Measurements from ENCODE around the gene USP9X.

DNA sequence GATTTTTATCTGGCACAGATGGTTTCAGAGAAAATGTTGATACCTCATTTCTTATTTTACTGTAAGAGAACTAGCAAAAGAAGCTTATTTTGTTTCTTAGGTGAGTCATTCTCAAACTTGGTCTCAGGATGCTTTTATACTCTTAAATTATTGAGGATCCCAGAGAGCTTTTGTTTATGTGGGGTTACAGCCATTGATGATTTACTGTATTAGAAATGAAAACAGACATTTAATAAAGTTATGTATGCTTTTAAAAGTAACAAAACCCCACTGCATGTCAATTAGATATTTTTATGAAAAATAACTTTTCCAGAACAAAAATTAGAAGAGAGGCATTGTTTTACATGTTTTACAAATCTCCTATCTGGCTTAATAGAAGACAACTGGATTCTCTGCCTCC, 12.1 kb downstream of the USP9X start:
- TF ChIP-seq CTCF (conservative IDR thresholded peaks at IDR 0.05 in 1 of 2, IDR thresholded peaks at IDR 0.05 in 1 of 2; ENCODE audit: low read depth in 1 of 2, low read length in 2 of 2): no peak
- TF ChIP-seq EZH2 (IDR thresholded peaks at IDR 0.05; ENCODE audit: low read length, missing control alignments): no peak

Data from fibroblast of lung (primary cell).